D721Med (cell line): Measurements from ENCODE around the gene ADAM22.
A peak's percentile ranks its signal among the peaks of the same experiment; 100 is the strongest.

Experiments
- DNase-seq: peaks from one replicate; pipeline ENCODE4 v3.0.0; 2011; ENCODE audit warnings: low spot score; ENCODE audit not compliant: insufficient read length
- FAIRE-seq: peaks from 2 replicates; lab custom pipeline; 2011; peaks lifted over from hg19 to GRCh38; lab: Jason Lieb, UNC
- CTCF ChIP-seq: IDR thresholded peaks from 2 replicates; pipeline ENCODE4 v1.5.1; 2012; ENCODE audit warnings: mild to moderate bottlenecking, control low read depth; ENCODE audit not compliant: insufficient read depth; ENCODE audit errors: missing control alignments

The ADAM22 gene

GRCh38 chr7:88083883-88084282 is 149.8 kb downstream of the ADAM22 start:
- DNase-seq (no peak), FAIRE-seq (no peak)
- no peak for TF ChIP-seq CTCF

DNA sequence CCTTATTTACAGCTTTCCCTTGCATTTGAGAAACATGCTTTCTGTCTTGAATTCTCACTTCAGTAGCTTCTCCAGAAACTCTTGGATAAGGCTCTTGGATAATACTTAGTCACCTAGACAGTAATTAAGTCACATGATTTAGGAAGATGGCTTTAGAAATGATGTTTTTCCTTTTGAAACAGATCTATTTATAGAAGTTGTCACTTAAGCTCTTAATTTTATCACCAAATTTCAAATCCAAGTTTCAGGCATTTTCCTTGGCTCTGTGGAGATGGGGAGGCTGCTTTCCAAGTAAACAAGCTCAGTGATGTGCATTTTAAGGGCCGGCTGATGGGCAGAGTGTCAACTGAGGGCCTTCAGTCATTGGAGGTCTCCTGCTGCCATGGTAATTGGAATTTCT is 155.5 kb downstream of the ADAM22 start:
- no peak for DNase-seq
- no peak for TF ChIP-seq CTCF
- FAIRE-seq = no peak

DNA sequence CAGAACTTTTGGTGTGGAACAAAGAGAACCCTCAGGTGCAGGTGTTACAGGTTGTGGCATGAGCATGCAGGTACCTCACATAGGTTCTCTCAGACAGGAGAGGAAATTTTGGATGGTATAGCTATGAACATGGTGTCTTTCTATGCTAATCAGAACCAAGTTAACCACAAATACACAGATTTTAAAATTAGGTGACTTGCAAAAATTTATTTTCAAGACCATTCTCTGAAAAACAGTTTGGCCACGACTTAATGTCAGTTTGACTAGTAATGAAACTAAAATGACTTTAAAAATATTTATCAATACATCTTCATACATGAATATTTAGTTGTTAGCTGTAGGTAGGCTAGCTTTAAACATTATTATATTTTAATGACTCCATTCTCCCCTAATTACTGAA is 156.2 kb downstream of the ADAM22 start:
- TF ChIP-seq CTCF = no peak
- no peak for DNase-seq
- FAIRE-seq = no peak

DNA sequence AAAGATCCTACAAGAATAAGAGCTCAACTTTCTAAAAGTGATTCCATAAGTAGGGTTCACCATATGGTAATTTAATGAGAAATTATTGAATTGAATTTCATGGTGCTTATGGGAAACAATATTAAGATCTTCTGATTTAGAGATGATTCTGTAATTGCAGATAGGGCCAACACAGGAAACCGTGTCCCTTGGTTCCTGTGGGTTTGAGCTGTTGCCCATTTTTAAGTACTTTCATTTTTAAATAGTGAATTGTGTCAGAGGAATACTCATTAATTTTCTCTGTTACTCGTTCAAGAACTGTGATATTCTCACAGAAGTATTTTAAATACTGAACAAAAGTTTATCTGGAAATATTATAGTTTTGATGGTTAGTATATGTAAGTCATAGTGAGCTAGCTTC is 156.6 kb downstream of the ADAM22 start:
- DNase-seq = no peak
- TF ChIP-seq CTCF = no peak
- FAIRE-seq = no peak

DNA sequence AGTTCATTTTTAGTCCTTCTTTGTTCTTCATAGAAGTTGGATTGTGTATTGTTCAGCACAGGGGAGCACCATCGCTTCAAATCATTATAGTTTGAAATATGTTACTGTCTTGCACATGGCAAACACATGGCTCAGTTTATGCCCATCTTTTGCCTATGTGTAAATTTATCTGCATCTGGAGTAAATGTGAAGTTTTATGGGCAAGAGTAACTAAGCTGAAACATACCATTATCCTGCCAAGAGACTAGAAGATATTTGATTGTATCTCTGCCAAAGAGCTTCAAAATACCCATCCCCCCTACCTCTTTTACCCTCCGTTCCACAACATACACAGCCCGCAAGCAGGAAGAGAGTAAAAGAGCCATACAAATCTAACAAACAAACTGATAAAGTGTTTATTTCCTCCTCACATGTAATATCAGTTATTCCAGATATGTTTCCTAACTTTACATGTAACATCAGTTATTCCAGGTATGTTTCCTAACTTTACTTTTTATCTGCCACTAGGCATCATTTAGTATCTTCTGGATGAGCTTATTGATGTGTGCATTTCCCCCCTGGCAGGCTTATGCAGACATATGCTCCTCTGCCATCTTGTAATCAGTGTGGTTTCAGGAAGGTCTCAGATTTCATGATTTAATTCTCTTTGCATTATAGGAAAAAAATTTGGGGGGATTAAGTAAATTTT is 158.1 kb downstream of the ADAM22 start:
- no peak for TF ChIP-seq CTCF
- DNase-seq (no peak), FAIRE-seq (peak; percentile 81)

- DNase-seq (no peak), FAIRE-seq (no peak)
- no peak for TF ChIP-seq CTCF
Measured at GRCh38 chr7:88092676-88092999, 158.6 kb downstream of the ADAM22 start.

DNA sequence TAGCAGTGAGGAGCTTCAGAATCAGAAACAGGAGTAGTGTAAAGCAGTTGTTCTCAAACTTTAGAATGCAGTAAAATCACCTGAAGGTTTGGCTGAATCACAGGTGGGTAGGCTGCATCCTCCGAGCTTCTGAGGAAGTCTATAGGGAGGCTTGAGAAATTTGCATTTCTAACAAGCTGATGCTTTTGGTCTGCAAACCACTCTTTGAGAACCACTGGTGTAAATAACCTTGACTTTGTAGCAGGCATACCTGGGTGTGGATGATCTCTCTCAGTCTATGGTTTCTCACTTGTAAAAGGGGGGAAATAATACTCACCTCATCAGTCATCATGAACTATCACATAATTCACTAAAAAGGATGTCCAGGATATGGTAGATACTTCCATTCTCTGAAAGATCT is 167.7 kb downstream of the ADAM22 start:
- DNase-seq = no peak
- no peak for FAIRE-seq
- TF ChIP-seq CTCF = no peak
